GM12865 (cell line): ENCODE results near the gene ZNF483.

Experiments
- DNase-seq: peaks from one replicate; pipeline ENCODE4 v3.0.0; 2010; ENCODE audit warnings: low read depth
- H3K4me3 ChIP-seq: 2 replicates; pipeline ENCODE4 v1.5.1; 2011; ENCODE audit warnings: mild to moderate bottlenecking, low read depth, low read length, control low read depth
- TF ChIP-seq, protein P1 (sequence below): IDR thresholded peaks from 2 replicates; pipeline ENCODE4 v1.5.1; 2011; ENCODE audit warnings: low read length, control low read depth, low read depth, inconsistent platforms; ENCODE audit not compliant: insufficient read depth; ENCODE audit errors: missing control alignments

The ZNF483 gene

DNA sequence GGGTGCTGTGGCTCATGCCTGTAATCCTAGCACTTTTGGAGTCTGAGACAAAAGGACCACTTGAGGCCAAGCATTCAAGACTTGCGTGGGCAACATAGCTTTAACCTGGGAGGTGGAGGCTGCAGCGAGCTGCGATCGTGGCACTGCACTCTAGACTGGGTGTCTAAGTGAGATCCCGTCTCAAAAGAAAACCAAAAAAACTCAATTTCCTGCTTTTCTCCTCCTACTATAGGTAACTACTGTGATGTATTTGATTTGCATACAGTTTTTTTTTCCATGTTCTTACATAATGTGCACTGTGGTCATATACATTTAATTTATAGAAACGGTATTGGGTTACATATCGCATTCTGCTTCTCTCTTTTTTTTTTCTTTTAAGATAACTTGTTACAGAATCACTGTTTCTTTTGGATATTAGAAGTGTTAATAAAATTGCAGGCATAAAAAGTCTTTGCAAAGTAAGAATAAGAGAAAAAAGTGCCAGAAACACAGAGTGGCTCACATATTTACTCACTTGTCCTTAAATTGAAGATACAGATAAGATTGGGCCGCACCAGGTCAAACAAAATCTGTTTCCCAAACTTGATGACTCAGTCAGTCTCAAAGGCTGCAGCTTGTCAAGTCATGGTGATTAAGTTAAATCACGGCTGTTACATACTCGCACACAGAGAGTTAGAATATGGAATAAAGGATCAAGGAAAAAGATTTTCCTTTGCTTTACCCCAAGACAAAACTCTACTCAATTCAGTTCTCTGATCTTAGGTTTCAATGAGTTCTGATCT, 76.4 kb downstream of the ZNF483 start:
- TF ChIP-seq, protein P1, sequence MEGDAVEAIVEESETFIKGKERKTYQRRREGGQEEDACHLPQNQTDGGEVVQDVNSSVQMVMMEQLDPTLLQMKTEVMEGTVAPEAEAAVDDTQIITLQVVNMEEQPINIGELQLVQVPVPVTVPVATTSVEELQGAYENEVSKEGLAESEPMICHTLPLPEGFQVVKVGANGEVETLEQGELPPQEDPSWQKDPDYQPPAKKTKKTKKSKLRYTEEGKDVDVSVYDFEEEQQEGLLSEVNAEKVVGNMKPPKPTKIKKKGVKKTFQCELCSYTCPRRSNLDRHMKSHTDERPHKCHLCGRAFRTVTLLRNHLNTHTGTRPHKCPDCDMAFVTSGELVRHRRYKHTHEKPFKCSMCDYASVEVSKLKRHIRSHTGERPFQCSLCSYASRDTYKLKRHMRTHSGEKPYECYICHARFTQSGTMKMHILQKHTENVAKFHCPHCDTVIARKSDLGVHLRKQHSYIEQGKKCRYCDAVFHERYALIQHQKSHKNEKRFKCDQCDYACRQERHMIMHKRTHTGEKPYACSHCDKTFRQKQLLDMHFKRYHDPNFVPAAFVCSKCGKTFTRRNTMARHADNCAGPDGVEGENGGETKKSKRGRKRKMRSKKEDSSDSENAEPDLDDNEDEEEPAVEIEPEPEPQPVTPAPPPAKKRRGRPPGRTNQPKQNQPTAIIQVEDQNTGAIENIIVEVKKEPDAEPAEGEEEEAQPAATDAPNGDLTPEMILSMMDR: no peak
- no peak for DNase-seq
- H3K4me3 ChIP-seq: no peak overlapping the region

DNA sequence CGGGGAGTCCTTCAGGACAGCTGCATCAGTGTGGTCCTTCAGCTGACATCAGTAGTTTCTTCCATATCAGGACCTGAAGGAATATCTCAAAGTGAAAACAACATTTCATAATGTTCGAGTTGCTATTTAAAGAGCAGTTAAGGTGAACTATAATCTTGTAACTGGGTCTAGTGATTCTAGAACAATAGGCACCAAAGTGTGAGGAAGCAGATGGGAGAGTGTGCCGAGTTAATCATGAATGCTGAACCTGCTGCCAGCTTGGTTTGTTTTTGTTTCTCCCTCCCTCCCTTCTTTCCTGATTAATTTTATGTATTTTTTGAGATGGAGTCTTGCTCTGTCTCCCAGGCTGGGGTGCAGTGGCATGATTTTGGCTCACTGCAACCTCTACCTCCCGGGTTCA, 78.1 kb downstream of the ZNF483 start:
- no peak overlapping the region for H3K4me3 ChIP-seq
- DNase-seq: no peak
- TF ChIP-seq, protein P1: no peak

DNA sequence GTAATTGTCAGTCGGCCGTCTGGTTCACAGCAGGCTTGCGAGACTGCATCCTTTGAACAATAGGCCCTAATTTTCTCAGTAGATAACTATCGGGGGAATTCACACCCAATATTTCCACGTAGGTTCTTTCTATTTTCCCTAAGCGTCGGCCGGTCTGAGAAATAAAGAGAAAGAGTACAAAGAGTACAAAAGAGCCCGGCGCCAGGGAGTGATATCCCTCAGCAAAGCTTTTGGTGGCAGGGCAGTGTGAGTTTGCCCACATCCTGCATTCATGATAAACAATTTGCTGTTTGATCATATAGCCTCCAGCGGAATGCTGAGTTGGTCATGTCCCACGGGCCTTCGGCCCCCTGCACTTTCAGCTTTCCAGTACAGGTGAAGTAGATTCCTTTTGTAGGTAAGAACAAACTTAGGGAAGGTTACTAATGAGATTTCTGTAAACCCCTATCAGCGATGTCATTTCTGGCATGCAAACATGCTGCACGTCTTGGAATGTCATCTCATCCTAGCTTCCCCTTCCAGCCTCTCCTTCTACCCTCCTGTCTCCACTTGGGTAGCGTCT, 79.2 kb downstream of the ZNF483 start:
- TF ChIP-seq, protein P1: no peak
- H3K4me3 ChIP-seq: no peak overlapping the region
- DNase-seq: no peak

DNA sequence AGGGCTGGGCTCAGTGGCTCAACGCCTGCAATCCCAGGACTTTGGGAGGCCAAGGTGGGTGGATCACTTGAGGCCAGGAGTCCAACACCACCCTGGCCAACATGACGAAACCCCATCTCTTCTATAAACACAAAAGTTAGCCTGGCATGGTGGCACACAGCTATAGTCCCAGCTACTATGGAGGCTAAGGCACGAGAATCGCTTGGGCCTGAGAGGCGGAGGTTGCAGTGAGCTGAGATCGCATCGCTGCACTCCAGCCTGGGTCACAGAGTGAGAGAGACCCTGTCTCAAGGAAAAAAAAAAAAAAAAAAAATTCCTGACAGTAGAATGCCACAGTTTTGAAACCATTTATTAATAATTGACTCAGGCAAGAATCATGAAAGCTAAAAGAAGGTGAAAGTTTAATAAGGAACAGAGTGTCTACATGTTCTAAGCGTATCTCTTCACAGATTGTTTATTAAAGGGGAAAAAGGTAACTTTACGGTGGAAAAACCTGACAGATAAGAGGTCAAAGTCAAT, 80.1 kb downstream of the ZNF483 start:
- TF ChIP-seq, protein P1: no peak
- H3K4me3 ChIP-seq: no peak overlapping the region
- DNase-seq: no peak

DNA sequence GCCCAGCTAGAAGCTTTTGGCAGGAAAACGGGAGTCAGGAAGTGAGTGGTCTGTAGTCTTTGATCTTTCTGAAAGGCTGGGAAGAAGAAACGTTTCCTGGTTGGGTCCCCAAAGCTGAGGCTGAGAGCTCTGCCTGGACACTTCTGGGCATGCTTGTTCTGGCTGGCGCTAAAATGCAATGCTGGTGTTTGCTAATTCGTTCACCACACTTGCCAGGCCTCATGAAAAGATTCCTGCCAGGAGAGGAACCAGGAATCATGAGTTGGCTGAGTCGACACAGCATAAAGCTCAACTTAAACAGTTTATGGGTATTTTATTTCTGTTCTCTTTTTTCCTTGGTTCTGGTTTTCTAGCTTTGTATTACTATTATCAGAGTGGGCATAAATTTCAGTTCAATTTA, 85.2 kb downstream of the ZNF483 start:
- TF ChIP-seq, protein P1: no peak
- no peak overlapping the region for H3K4me3 ChIP-seq
- no peak for DNase-seq

DNA sequence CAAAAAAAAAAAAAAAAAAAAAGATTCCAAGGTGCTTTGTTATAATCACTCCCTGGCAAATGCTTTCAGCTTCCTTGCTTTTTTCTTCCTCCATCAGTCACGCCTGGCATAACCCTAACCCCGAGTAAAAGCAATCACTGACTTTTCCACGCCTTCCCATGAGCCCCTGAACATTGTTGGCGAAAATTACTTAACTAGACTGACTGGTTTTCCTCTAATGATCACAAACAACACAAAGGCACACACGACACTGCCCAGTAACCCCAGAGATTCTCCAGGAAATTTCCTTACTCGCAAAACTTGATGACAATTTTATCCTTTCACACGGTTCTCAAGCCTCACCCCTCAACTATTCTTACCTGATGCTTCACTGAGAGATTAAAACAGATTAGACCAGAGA, 85.9 kb downstream of the ZNF483 start:
- TF ChIP-seq, protein P1: no peak
- no peak for DNase-seq
- no peak overlapping the region for H3K4me3 ChIP-seq
